ENCODE results near the gene RFXANK. TPM values are rescaled to one million over a fixed set of nuclear protein-coding genes. Genes with fewer than 3 reads are reported as not detected.

RFXANK gene
- total and polyA plus RNA-seq, 9 of the 15 experiments (the other 6 are each of a cell fraction or from before 2014, with no cell fraction given), result 68.6 to 181 (median 150) TPM

DNA sequence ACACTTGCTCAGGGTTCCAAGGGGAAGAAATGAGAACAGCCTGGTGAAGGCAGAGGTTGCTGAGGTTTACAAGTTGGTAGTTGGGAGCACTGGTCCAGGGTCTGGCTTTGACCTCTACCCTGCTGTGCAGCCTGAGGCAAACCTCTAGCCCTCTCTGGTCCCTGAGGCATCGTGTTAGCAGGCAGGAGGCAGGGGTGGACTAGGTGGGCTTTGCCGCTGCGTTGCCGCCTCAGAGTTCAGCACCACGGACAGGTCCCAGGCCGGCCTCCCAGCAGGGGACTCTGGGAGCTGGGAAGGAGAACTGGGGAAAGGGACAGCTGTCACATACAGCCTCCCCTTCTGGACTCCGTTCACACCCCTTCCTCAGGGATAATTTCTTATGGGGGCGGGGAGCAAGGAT, 22.8 kb downstream of the RFXANK start (continued):
- TF ChIP-seq HNRNPK (IDR thresholded peaks at IDR 0.05; ENCODE audit: low read depth, low read length, poor library complexity, severe bottlenecking) (no peak), TCFL5 (CRISPR knock-in tag; conservative IDR thresholded peaks at IDR 0.05) (no peak), RBBP5 (IDR thresholded peaks at IDR 0.05; ENCODE audit: borderline replicate concordance, insufficient read depth, low read length, poor library complexity, severe bottlenecking) (no peak), SRSF7 (optimal IDR thresholded peaks at IDR 0.05; ENCODE audit: low read depth, low read length) (no peak), NCOA1 (IDR thresholded peaks at IDR 0.05; ENCODE audit: low read depth) (0 out of 2 replicates have a peak, but pooled peaks have one; percentile 36), ZNF436 (CRISPR knock-in tag; IDR thresholded peaks at IDR 0.05) (no peak), ATF1 (CRISPR knock-in tag; IDR thresholded peaks at IDR 0.05) (no peak), ATF1 (tag; IDR thresholded peaks at IDR 0.05) (no peak), ZC3H11A (IDR thresholded peaks at IDR 0.05; ENCODE audit: low read depth, low read length) (no peak), ZC3H8 (IDR thresholded peaks at IDR 0.05) (no peak), SREBF1 (IDR thresholded peaks at IDR 0.05; ENCODE audit: borderline replicate concordance, low read depth, low read length) (no peak), SOX6 (IDR thresholded peaks at IDR 0.05) (no peak), ZBED1 (IDR thresholded peaks at IDR 0.05) (no peak), CBX5 (IDR thresholded peaks at IDR 0.05; ENCODE audit: borderline replicate concordance, low read depth) (no peak), ZNF551 (CRISPR knock-in tag; IDR thresholded peaks at IDR 0.05) (no peak), TAF9B (IDR thresholded peaks at IDR 0.05; ENCODE audit: partially characterized antibody) (no peak), SMAD3 (CRISPR knock-in tag; conservative IDR thresholded peaks at IDR 0.05) (no peak), ZNF174 (CRISPR knock-in tag; IDR thresholded peaks at IDR 0.05) (no peak)
- TF ChIP-seq, protein P1, sequence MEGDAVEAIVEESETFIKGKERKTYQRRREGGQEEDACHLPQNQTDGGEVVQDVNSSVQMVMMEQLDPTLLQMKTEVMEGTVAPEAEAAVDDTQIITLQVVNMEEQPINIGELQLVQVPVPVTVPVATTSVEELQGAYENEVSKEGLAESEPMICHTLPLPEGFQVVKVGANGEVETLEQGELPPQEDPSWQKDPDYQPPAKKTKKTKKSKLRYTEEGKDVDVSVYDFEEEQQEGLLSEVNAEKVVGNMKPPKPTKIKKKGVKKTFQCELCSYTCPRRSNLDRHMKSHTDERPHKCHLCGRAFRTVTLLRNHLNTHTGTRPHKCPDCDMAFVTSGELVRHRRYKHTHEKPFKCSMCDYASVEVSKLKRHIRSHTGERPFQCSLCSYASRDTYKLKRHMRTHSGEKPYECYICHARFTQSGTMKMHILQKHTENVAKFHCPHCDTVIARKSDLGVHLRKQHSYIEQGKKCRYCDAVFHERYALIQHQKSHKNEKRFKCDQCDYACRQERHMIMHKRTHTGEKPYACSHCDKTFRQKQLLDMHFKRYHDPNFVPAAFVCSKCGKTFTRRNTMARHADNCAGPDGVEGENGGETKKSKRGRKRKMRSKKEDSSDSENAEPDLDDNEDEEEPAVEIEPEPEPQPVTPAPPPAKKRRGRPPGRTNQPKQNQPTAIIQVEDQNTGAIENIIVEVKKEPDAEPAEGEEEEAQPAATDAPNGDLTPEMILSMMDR (IDR thresholded peaks at IDR 0.05 in 2 of 3, conservative IDR thresholded peaks at IDR 0.05 in 1 of 3; ENCODE audit: insufficient read depth in 2 of 3, low read depth in 1 of 3, low read length in 3 of 3), result no peak
- TF ChIP-seq, protein P2, sequence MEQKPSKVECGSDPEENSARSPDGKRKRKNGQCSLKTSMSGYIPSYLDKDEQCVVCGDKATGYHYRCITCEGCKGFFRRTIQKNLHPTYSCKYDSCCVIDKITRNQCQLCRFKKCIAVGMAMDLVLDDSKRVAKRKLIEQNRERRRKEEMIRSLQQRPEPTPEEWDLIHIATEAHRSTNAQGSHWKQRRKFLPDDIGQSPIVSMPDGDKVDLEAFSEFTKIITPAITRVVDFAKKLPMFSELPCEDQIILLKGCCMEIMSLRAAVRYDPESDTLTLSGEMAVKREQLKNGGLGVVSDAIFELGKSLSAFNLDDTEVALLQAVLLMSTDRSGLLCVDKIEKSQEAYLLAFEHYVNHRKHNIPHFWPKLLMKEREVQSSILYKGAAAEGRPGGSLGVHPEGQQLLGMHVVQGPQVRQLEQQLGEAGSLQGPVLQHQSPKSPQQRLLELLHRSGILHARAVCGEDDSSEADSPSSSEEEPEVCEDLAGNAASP (IDR thresholded peaks at IDR 0.05), result no peak
- TF ChIP-seq, protein P3, sequence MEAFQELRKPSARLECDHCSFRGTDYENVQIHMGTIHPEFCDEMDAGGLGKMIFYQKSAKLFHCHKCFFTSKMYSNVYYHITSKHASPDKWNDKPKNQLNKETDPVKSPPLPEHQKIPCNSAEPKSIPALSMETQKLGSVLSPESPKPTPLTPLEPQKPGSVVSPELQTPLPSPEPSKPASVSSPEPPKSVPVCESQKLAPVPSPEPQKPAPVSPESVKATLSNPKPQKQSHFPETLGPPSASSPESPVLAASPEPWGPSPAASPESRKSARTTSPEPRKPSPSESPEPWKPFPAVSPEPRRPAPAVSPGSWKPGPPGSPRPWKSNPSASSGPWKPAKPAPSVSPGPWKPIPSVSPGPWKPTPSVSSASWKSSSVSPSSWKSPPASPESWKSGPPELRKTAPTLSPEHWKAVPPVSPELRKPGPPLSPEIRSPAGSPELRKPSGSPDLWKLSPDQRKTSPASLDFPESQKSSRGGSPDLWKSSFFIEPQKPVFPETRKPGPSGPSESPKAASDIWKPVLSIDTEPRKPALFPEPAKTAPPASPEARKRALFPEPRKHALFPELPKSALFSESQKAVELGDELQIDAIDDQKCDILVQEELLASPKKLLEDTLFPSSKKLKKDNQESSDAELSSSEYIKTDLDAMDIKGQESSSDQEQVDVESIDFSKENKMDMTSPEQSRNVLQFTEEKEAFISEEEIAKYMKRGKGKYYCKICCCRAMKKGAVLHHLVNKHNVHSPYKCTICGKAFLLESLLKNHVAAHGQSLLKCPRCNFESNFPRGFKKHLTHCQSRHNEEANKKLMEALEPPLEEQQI (IDR thresholded peaks at IDR 0.05), result no peak
- TF ChIP-seq, protein P4, sequence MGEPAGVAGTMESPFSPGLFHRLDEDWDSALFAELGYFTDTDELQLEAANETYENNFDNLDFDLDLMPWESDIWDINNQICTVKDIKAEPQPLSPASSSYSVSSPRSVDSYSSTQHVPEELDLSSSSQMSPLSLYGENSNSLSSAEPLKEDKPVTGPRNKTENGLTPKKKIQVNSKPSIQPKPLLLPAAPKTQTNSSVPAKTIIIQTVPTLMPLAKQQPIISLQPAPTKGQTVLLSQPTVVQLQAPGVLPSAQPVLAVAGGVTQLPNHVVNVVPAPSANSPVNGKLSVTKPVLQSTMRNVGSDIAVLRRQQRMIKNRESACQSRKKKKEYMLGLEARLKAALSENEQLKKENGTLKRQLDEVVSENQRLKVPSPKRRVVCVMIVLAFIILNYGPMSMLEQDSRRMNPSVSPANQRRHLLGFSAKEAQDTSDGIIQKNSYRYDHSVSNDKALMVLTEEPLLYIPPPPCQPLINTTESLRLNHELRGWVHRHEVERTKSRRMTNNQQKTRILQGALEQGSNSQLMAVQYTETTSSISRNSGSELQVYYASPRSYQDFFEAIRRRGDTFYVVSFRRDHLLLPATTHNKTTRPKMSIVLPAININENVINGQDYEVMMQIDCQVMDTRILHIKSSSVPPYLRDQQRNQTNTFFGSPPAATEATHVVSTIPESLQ (CRISPR knock-in tag; IDR thresholded peaks at IDR 0.05), result no peak
- TF ChIP-seq, protein P5, sequence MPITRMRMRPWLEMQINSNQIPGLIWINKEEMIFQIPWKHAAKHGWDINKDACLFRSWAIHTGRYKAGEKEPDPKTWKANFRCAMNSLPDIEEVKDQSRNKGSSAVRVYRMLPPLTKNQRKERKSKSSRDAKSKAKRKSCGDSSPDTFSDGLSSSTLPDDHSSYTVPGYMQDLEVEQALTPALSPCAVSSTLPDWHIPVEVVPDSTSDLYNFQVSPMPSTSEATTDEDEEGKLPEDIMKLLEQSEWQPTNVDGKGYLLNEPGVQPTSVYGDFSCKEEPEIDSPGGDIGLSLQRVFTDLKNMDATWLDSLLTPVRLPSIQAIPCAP (CRISPR knock-in tag; IDR thresholded peaks at IDR 0.05; ENCODE audit: borderline replicate concordance), result no peak

Data from K562 (cell line).